ENCODE measurements around the gene JDP2.

- TF ChIP-seq POLR2A (IDR thresholded peaks at IDR 0.05): no peak
- TF ChIP-seq, protein P1, sequence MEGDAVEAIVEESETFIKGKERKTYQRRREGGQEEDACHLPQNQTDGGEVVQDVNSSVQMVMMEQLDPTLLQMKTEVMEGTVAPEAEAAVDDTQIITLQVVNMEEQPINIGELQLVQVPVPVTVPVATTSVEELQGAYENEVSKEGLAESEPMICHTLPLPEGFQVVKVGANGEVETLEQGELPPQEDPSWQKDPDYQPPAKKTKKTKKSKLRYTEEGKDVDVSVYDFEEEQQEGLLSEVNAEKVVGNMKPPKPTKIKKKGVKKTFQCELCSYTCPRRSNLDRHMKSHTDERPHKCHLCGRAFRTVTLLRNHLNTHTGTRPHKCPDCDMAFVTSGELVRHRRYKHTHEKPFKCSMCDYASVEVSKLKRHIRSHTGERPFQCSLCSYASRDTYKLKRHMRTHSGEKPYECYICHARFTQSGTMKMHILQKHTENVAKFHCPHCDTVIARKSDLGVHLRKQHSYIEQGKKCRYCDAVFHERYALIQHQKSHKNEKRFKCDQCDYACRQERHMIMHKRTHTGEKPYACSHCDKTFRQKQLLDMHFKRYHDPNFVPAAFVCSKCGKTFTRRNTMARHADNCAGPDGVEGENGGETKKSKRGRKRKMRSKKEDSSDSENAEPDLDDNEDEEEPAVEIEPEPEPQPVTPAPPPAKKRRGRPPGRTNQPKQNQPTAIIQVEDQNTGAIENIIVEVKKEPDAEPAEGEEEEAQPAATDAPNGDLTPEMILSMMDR (IDR thresholded peaks at IDR 0.05): no peak
Observed at GRCh38 chr14:75379246-75379929, 48.4 kb upstream of the JDP2 start.
